Ovary (tissue), 9 donors: Measurements from ENCODE around the gene MAGI1. TPM values are rescaled to one million over a fixed set of nuclear protein-coding genes. Genes with fewer than 3 reads are reported as not detected.
"Not testable (repeated sequence)": the region's sequence is repeated elsewhere in the genome, so short reads cannot be mapped to it uniquely, and the experiment has no call there.

Experiments
- DNase-seq, 5 donors: peaks; one replicate each; pipeline ENCODE4 v3.0.0-alpha.2; 2019 to 2020
- H3K27ac ChIP-seq, 2 donors: fragments of 200-600 bp; one replicate each; pipeline versions ENCODE4 v1.5.1 to v1.8.0; 2019 to 2022
- H3K27me3 ChIP-seq: fragments of 200-600 bp; one replicate; pipeline ENCODE4 v1.8.0; 2022
- H3K36me3 ChIP-seq: fragments of 200-600 bp; sonication (generic); one replicate; pipeline ENCODE4 v1.5.1; 2019
- H3K4me1 ChIP-seq: one replicate; pipeline ENCODE4 v1.8.1; 2013; ENCODE audit warnings: mild to moderate bottlenecking, moderate library complexity; ENCODE audit not compliant: insufficient read depth
- H3K4me3 ChIP-seq: fragments of 200-600 bp; sonication (generic); one replicate; pipeline ENCODE4 v1.5.1; 2017
- H3K9me3 ChIP-seq, 2 donors: fragments of 200-600 bp in 1 of 2; sonication (generic) in 1 of 2; one replicate each; pipeline versions ENCODE4 v1.5.1 to v1.8.1; 2013 to 2019; ENCODE audit warnings: mild to moderate bottlenecking in 1 of 2, moderate library complexity in 1 of 2
- EP300 ChIP-seq: sonication (generic); formaldehyde crosslinking; IDR thresholded peaks from one replicate; pipeline ENCODE4 v1.6.1; 2017; ENCODE audit warnings: antibody characterized with exemption
- POLR2A ChIP-seq: fragments of 450-650 bp; IDR thresholded peaks from one replicate; pipeline ENCODE4 v1.6.1; 2017; ENCODE audit warnings: antibody characterized with exemption, mild to moderate bottlenecking, moderate library complexity
- WGBS, 3 donors: extraction: QIAGEN DNeasy Blood & Tissue Kit in 1 of 3; methylation state at CpG; one replicate each; pipeline versions ENCODE4 v1.1.5 to v1.1.7; 2013 to 2017; 5-methylcytosine and 5-hydroxymethylcytosine counted together
- intact Hi-C, 4 donors: fragments of 100-400 bp; cut with DNase I; formaldehyde crosslinking; loops; one replicate each; pipeline versions ENCODE4 v1.11.0 to v1.15.1; 2022 to 2023
- polyA plus RNA-seq, 2 donors: library from polyadenylated mRNA; stranded (reverse); fragments of 200-250 nt in 1 of 2; fragments of 350-450 nt in 1 of 2; fragmentation: Illumina TruSeq in 1 of 2; extraction: RNeasy Lipid Tissue Mini Kit (QIAGEN cat#74804) in 1 of 2; gene quantifications; one replicate each; pipeline ENCODE4 v1.2.3, GENCODE V29; 2013 to 2014
- total RNA-seq, 7 donors: library from RNA; depleted of rRNA in 2 of 7; stranded (reverse); fragments of >200 nt in 2 of 7; fragmentation: NEBNext Ultra II Directional in 3 of 7; extraction: Animal tissue kit (Norgen Biotek cat#: 25700) in 3 of 7; gene quantifications; one replicate each; pipeline versions ENCODE4 v1.1.0 to v1.2.4, GENCODE V29; 2016 to 2023
- TF ChIP-seq, protein P1 (sequence below), 3 donors: fragments of 450-650 bp in 2 of 3; fragments of 200-600 bp in 1 of 3; IDR thresholded peaks; one replicate each; pipeline versions ENCODE4 v1.5.1 to v1.8.0; 2016 to 2022; ENCODE audit warnings: antibody characterized with exemption in 3 of 3, mild to moderate bottlenecking in 1 of 3
- donor health status: DM: no; HTN: no; CAD: no; lungs with moderate emphysema.
- donor health status: DM: no; HTN: no; CAD: no.
- donor health status: Bipolar disorder and iron deficiency.
- donor health status: DM: yes; HTN: yes; CAD: no.
- donor health status: DM: no; HTN: no; CAD: no.
- donor health status: DM: yes; HTN: yes; CAD: no.

MAGI1 gene
- total and polyA plus RNA-seq, 9 donors = 5.5 to 35.7 (median 8.7) TPM

DNA sequence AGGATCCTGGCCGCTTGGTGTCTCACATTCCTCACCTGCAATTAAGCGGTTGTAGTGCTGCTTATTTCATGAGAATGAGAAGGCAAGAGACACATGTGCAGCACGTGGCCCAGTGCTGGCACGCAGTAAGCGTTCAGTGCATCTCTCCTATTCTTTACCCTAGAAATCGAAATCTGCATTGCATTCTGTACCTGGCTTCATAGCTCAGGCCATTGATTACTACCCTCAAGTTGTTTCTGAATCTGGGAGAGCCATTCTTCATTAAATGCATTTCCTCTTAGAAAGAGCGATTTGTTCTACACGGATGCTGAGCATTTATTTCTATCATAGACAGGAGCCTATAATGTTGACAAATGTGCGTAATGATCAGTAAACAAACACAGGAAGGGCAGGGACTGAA lies 168.9 kb downstream of the MAGI1 start:
- Histone ChIP-seq H3K4me3 (no peak overlapping the region), H3K27me3 (no peaks in the 10 kb centered on the region), H3K27ac (no peak overlapping the region), H3K9me3 (no peaks in the 10 kb centered on the region), H3K4me1 (peaks cover 2% of the 10 kb centered on the region), H3K36me3 (no peaks in the 10 kb centered on the region)
- TF ChIP-seq, protein P1, sequence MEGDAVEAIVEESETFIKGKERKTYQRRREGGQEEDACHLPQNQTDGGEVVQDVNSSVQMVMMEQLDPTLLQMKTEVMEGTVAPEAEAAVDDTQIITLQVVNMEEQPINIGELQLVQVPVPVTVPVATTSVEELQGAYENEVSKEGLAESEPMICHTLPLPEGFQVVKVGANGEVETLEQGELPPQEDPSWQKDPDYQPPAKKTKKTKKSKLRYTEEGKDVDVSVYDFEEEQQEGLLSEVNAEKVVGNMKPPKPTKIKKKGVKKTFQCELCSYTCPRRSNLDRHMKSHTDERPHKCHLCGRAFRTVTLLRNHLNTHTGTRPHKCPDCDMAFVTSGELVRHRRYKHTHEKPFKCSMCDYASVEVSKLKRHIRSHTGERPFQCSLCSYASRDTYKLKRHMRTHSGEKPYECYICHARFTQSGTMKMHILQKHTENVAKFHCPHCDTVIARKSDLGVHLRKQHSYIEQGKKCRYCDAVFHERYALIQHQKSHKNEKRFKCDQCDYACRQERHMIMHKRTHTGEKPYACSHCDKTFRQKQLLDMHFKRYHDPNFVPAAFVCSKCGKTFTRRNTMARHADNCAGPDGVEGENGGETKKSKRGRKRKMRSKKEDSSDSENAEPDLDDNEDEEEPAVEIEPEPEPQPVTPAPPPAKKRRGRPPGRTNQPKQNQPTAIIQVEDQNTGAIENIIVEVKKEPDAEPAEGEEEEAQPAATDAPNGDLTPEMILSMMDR (IDR thresholded peaks at IDR 0.05) = no peak
- TF ChIP-seq EP300 (no peak), POLR2A (no peak)
- intact Hi-C loops = no loop called here
- DNase-seq = no peak
- 96 to 97% (median 96%) methylated on average over 9 of the region's 9 CpGs for WGBS, 3 donors

DNA sequence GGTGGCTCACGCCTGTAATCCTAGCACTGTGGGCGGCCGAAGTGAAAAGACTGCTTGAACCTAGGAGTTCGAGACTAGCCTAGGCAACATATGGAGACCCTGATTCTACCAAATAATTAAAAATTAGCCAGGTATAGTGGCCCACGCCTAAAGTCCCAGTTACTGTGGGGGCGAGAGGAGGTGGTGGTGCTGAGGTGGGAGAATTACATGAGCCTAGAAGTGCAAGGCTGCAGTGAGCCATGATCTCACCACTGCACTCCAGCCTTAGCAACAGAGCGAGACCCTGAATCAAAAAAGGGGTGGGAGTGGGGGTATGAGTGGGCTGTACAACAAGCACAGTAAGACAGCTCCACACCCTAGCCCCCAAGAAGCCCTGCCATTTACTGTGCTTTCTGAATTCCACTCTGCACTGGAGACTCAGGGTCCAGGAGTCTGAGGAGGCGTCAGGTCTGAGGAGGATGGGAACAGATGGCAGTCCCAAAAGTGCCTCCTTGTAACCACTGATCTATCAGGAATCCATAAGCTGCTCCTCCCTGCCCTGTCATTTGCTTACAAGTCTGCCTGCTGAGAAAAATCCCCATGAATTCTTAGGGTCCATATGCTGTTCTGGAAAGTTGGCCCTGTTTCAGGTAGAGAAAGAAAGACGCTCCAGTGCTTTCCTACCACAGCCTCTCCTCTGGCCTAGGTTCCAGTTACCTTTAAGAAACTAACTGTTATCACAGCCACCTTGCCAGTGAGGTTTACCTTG lies 171.1 kb downstream of the MAGI1 start:
- no peak overlapping the region for H3K4me3 ChIP-seq
- peaks cover 2% of the 10 kb centered on the region for H3K4me1 ChIP-seq
- H3K27ac ChIP-seq = no peak overlapping the region
- no peaks in the 10 kb centered on the region for H3K27me3 ChIP-seq
- TF ChIP-seq, protein P1 (IDR thresholded peaks at IDR 0.05) = no peak
- TF ChIP-seq POLR2A = no peak
- TF ChIP-seq EP300 = no peak
- H3K9me3 ChIP-seq = no peaks in the 10 kb centered on the region
- no peak for DNase-seq
- 94 to 95% (median 95%) methylated on average over 9 of the region's 9 CpGs for WGBS, 3 donors
- intact Hi-C loops = no loop called here
- no peaks in the 10 kb centered on the region for H3K36me3 ChIP-seq

DNA sequence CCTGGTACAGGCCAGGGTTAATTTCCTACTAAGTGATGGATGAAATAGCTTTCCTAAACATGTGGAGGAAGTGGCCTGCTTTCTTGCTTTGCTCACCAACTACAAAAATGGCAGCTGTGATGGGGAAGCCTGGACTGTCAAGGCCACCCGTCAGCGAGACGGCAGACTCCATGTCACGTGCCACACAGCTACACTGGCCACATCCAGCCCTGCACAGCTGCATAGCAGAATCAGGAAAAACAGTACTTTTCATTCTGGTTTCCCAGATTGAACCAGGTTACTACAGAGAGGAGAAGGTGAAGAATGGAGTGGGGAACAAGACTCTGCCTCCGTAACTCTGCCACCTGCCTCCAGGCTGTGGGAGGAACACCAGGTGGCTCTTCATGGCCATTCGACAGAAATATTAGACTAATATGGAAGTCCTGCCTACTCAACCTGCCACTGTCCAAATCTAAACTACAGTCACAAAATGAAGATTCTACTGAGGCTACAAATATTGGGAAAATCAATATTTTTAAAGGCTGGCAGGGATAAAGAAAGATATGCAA lies 174.3 kb downstream of the MAGI1 start:
- H3K4me1 ChIP-seq = no peaks in the 10 kb centered on the region
- no peak for DNase-seq
- H3K9me3 ChIP-seq = no peaks in the 10 kb centered on the region
- no peak overlapping the region for H3K27ac ChIP-seq
- WGBS, 3 donors = 89 to 91% (median 89%) methylated on average over 6 of the region's 6 CpGs
- H3K27me3 ChIP-seq = no peaks in the 10 kb centered on the region
- intact Hi-C loops = no loop called here
- H3K36me3 ChIP-seq = no peaks in the 10 kb centered on the region
- H3K4me3 ChIP-seq = no peak overlapping the region
- TF ChIP-seq, protein P1 (IDR thresholded peaks at IDR 0.05) = no peak
- TF ChIP-seq EP300 (no peak), POLR2A (no peak)

DNA sequence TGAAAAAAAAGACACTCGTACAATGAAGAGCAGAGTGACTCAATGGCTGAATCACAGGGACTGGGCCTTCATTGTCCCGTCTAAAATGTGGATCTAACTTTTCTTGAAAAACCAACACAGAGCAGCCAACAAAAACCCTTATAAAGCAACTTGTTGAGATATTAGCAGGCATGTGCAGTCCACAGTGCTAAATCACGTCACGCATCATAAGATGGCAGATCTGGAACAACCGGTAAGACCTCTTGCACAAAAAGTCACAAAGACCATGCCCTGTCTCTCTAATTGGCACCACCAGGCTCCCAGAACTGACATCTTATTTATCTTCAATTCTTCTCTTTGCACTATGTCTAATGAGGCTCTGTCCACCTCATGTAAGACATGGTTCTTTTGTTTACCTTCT lies 177.0 kb downstream of the MAGI1 start:
- no peak for DNase-seq
- Histone ChIP-seq H3K27me3 (no peaks in the 10 kb centered on the region), H3K27ac (no peak overlapping the region), H3K36me3 (no peaks in the 10 kb centered on the region), H3K4me1 (no peaks in the 10 kb centered on the region), H3K4me3 (no peak overlapping the region), H3K9me3 (no peaks in the 10 kb centered on the region)
- TF ChIP-seq, protein P1 (IDR thresholded peaks at IDR 0.05) = no peak
- TF ChIP-seq EP300 = no peak
- TF ChIP-seq POLR2A = no peak
- WGBS, 3 donors = 95 to 96% (median 96%) methylated on average over 5 of the region's 5 CpGs
- intact Hi-C loops = no loop called here

DNA sequence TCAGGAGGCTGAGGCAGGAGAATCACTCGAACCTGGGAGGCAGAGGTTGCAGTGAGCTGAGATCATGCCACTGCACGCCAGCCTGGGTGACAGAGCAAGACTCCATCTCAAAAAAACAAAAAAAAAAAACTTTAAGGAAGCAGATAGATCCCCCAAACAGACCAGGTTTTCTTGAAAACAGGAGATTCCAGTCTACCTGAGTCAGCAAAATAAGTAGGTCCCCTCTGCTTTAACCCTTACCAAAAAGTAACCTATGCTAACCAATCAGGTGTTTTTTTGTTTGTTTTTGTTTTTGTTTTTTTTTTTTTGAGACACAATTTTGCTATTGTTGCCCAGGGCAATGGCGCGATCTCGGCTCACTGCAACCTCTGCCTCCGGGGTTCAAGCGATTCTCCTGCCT lies 179.1 kb downstream of the MAGI1 start:
- H3K27ac ChIP-seq, H3K4me3 ChIP-seq, intact Hi-C loops, H3K4me1 ChIP-seq, H3K9me3 ChIP-seq, H3K27me3 ChIP-seq, H3K36me3 ChIP-seq, DNase-seq: not testable (repeated sequence)
- 95 to 98% (median 98%) methylated on average over 7 of the region's 7 CpGs for WGBS, 3 donors
